NCI-H128 (cell line): ENCODE data around the gene SERPINA1.
"Not testable (repeated sequence)": the region's sequence is repeated elsewhere in the genome, so short reads cannot be mapped to it uniquely, and the experiment has no call there.

Source experiments
- DNase-seq: peaks from one replicate; lab custom pipeline; 2025; ENCODE audit not compliant: unreplicated experiment; lab: John Stamatoyannopoulos, UW

Gene SERPINA1

DNA sequence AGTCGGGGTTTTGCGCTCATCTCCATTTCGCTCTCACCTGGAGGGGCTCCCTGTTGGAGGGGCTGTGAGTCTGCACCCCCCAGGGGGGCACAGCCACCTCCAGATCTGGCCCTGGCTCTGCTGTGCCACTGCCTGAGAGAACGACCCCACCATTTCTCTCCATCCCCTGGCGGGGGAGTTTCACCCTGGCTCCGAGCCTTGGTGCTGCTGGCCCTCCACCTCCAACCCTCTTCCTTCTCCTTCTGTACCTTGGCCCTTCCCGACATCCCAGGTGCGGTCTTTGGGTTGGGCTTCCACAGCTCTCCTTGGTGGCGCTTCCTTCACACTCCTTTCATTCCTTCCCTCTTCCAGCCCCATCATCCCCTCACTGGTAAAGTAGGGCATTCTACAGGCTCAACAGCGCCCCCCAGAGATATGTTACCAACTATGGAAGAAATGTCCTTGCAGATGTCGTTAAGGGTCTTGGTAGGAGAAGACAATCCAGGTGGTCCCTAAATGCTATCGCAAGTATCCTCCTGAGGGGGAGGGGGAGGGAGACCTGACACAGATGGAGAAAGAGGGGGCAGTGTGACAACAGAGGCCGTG, 16.3 kb downstream of the SERPINA1 start:
- no peak for DNase-seq

DNA sequence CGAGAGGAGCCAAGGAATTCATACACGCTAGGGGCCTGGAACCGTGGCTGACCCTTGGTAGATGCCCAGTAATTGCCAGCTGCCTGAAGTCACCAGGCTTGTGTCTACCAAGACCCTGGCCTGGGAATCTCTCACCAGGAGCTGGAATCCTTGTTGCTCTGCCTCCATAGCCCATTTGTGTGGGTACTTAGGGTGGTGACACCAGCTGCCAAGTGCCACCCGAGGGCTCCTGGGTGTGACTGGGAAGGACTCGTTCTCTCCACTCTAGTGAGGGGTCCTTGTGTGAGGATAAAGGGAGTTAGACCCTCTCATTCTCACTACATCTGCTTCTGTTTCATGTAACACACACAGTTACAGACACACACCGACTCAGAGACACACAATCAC, 17.9 kb downstream of the SERPINA1 start:
- DNase-seq: no peak

DNA sequence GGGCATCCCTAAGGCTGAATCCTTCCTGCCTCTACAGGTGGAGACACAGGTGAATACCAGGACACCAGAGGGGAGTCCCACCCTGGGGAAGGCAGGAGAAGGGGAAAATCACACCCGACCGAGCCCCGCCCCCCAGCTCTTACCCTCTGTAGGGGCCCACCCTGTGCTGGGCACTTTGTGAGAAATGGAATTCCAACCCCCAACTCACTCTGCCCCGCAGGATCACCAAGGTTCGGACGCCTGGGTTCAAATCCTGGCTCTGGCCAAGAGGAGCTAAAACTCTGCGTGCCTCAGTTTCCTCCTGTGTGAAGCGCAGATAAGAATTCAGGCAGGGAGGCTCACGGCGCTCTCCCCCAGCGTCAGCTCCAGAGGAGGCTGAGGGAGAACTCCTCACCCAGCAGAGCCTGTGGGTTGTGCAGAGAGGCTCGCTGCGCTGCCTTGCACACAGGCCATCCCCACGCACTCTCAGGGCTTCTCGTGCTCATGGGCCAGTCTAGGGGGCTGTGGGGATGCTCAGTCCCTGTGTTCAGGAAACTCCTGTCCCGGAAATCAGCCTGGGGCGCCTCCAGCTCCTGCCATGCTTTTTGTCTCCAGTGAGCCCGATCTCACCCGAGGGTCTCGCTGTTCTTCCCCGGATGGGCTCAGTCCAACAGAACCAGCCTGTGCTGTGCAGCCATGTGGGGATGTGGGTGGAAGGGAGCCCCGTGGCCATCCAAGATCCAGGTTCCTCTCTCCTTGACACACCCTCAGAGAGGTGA, 18.5 kb downstream of the SERPINA1 start:
- DNase-seq: not testable (repeated sequence)

DNA sequence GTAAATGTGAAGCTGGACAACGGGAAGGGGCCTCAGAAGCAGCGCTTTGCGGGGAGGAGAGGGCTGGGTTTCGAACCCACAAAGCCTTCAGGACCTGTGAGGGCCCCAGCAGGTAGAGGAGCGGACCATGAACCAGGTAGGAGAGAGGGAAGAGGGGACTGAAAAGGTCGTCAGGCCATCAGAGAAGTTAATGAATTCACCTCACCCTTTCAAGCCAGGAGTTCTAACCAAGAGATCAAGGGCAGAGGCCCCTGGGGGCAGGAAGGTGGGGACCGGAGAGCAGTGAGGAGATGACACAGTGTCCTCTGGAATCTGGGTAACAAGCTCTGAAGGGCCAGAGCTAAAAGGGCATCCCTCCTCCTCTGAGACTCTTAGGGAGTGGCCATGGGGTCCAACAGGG, 19.4 kb downstream of the SERPINA1 start:
- no peak for DNase-seq

DNA sequence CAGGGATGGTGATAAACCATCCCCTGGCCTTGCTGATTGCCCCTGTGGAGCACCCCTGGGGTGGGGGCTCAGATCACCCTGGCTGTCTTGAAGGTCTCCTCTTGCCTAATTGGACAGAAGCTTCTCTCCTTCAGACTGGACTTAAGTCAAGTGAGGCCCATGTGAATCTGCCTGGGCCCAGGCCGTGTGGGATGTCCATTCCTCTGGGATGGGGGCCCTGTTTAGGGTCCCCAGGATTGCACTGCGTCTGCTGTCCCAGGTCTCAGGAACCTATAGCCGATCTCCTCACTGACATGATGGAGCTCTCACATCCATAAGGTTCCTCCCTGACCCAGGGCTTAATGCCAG, 20.2 kb downstream of the SERPINA1 start:
- no peak for DNase-seq

DNA sequence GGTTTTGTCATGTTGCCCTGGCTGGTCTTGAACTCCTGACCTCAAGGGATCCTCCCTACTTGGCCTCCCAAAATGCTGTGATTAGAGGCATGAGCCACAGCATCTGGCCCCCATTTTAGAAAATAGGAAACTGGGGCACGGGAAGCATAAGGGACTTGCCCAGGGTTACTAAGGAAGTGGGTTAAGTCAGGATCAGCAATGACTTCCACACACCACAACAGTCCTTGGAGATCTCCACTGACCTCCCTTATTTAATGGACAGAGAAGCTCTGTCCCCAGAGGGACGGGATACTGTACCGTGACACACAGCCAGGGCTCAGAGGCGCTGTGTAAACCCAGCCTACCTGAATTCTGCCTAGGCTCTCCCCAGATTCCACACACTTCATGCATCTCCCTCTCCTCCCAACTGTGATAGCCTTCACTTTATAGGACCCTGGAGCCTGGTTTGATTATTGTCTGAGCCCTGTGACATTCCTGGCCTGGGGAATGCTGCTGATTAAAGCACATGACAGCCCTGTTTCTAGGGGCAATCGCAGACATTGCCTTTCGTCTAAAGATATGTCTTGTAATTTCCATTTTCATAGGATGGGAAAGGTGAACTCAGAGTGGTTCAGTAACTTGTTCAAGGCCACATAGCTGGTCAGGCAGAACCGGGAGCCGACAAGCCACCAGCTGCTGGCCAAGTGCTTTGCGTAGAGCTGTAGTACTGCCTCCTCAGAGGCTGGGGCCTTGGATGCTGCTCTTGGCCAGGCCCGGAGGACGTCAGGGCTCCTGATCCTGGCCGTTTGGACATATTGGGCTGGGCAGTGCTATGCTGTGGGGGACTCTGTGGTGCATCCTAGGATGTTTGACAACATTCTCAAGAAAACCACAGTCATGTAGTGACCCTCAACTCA, 20.8 kb downstream of the SERPINA1 start:
- no peak for DNase-seq

DNA sequence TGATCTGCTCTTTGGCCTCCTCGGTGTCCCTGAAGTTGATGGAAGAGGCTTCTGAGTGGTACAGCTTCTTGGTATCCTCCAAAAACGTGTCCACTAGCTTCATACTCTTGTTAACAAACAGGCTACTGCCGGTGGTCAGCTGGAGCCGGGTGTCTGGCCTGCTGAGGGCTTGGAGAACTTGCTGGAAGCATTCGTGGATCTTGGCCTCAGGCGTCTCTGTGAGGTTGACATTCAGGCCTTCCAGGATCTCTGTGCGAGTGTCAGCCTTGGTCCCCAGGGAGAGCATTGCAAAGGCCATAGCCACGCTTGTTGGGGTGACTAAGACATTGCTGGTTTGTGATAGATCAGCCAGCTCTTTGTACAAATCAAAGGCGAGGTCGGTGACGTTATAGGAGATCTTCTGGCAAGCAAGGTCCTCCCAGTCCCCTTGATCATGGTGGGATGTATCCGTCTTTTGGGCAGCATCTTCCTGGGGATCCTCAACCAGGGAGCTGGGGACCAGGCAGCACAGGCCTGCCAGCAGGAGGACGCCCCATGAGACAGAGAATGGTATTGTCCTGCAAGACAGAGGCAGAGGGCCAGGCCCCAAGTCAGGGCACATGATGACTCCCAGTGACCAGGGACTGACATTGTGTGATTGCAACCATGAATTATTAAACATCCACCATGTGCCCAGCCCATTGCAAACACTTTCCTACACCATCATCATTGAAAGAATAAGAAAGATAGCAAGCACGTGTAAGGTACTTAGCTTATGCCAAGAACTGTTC, 22.1 kb downstream of the SERPINA1 start, which contains the start of gene SERPINA2:
SERPINA2 (minus strand) TSS at position 553 of the 770 bp plus-strand sequence.
- DNase-seq: no peak

DNA sequence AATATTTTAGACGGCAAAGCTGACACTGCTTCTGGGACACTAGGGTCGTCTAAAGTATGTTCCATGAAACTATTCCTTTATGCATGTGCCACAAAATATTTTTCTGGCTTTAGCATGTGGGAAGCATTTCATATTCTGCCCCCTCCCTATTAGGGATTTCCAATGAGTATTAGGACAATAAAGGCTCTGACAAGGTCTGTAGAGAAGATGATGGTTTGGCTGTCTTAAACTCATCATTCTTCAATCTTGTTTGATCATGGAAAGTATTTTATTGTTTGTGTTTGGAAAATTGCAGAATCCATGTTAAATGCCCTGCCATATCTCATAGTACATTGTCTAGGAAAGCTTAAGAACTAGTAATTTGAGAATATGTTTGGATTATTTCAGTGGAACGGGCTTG, 22.8 kb downstream of the SERPINA1 start:
- no peak for DNase-seq

DNA sequence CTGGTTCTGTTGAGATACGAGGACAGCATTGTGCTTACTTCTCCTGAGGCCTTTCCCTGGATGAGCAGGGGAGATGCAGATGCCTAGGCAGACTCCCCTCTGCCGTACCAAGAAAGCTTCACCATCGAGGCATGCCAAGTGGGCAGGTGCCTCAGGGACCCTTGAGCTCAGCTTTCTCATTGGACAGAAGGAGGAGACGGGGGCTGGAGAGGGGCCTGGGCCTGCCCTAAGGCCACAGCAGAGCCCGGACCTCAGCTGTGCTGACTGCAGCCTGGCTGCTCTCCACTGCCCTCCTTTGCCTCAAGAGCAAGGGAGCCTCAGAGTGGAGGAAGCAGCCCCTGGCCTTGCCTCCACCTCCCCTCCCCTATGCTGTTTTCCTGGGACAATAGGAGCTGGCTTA, 23.4 kb downstream of the SERPINA1 start:
- no peak for DNase-seq

DNA sequence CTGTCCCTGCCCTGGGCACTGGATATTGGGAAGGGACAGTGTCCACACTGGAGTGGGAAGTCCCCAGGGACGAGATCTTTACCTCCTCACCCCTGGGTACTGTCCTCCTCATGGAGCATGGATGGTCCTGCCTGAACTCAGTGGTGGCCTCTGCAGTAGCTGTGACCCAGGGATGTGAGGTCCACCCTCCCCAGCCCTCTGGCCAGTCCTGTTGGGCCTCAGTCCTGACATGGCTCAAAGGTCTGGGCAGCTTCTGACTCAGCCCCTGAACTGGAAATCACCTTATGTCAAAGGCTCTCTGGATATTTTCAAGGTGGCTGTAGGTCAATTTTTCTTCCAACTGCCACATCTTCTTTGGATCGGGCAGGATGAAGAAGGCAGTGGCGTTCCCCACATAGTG, 24.4 kb downstream of the SERPINA1 start:
- no peak for DNase-seq

DNA sequence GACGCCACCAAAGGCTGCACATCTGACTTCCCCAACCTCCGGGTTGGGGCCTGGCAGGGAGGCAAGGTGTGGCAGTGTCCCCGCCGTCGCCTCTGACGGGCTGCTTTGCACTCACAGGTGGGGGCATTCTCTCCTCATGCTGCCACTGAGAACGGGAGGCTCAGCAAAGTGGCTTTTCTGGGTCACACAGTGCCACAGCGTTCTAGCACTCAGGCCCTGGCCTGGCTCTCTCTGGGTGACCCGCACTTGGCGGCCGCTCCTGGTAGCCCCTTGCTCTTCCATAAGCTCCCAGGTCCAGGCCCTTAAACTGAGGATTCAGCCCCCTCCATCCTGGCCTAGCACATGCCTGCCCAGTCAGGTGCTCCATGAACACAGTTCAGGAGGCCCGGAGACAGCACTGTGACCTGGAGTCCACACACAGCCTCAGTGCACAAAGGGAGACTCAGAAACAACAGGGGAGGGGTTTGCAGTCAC, 25.2 kb downstream of the SERPINA1 start:
- no peak for DNase-seq

DNA sequence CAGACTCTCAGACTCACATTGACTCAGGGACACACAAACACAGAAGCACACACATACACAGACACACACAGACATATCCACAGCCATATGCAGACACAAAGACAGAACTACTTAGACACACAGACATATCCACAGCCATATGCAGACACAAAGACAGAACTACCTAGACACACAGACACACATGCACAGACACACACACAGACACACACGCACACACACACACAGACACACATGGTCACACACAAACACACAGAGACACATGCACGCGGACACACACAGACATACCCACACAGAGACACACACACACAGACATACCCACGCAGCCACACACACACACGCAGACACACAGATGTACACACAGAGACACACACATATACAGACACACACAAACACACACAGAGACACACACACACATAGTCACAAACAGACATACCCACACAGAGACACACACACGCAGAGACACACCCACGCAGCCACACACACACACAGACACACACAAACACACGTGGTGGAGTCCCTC, 25.7 kb downstream of the SERPINA1 start:
- no peak for DNase-seq

DNA sequence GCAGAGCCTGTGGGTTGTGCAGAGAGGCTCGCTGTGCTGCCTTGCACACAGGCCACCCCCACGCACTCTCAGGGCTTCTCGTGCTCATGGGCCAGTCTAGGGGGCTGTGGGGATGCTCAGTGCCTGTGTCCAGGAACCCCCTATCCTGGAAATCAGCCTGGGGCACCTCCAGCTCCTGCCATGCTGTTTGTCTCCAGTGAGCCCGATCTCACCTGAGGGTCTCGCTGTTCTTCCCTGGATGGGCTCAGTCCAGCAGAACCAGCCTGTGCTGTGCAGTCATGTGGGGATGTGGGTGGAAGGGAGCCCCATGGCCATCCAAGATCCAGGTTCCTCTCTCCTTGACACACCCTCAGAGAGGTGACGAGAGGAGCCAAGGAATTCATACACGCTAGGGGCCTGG, 26.7 kb downstream of the SERPINA1 start:
- no peak for DNase-seq

DNA sequence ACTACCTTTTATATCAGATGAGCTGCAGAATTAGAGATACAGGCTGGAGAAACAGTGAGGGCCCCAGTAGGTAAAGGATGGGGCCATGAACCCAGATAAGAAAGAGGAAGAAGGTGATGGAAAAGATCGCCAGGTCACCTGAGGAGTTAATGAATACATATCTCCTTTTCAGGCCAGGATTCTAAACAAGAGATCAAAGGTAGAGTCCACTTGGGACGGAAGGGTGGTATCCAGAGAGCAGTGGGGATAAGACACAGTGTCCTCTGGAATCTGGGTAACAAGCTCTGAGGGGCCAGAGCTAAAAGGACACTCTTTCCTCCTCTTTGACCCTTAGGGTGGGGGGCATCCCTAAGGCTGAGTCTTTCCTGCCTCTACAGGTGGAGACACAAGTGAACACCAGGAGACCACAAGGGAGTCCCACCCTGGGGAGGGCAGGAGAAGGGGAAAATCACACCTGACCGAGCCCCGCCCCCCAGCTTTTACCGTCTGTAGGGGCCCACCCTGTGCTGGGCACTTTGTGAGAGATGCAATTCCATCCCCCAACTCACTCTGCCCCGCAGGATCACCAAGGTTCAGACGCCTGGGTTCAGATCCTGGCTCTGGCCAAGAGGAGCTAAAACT, 27.3 kb downstream of the SERPINA1 start:
- no peak for DNase-seq

DNA sequence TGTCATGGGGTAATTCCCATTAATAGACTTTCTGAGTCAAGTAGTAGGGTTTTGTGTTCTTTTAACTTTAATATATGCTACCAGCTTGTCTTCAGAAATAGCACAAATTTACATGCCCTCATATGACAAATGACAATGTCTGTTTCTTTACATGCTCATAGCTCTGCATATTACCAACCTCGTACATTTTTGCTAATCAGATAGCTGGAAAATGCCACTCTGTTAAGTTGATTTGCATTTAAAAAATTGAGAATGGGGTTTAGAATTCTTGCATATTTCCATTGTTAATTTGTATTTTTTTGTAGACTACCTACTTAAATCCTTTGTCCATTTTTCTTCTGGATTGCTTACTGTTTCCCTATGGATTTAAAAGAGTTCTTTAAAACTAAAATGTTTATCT, 31.2 kb downstream of the SERPINA1 start:
- DNase-seq: no peak

DNA sequence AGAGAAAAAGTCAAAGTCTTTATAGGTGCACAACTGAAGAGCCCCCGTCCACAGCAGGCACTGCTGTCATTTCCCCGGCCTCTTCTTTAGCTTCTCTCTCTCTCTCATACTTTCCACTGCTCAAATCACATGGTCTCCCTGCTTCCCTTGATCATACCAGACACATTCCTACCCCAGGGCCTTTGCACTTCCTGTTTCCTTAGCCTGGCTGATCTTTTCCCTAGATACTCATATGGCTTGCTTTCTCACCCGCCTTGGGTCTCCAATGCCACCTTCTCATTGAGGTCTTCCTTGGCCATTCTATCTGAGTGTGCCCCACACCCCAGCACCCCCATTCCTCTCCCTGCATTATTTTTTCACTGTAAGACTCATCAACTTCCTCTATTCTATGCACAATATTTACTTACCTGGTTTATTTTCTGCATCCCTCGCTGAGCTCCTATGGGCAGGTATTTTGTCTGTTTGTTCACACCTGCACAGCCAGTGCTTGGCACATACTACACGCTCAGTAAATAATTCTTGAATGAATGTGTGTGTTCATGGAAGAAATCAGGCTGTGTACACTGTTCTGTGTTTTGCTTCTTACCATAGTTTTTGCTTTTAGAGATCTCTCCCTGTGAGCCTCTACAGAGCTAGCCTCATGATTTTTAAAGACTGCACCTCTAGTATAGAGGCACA, 31.9 kb downstream of the SERPINA1 start:
- no peak for DNase-seq

DNA sequence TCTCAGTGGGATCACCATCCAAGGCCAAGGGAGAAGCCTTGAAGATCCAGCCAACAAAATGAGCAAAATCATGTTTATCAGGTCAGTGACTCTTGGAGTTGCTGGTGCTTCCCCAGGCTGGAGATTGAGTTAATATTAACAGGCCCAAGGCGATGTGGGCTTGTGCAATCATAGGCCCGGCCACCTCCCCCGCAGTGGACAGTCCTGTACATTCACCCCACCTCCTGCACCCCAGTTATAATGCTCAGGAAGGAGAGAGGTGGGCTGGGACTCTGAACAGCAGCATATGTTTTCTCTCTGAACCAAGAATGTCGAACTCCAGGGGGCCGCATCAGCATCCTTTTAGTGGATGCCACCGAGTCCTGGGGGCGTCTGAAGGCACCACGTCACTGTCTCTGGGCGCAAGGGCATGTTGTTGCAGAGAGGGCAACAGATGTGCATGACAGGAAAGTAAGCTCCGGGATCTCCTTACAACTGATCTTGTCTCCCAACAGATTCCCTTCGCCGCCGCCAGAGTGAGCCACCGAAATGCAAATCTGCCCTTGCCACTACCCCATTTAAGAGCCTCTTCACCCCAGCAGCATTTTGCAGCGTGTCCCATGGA, 33.1 kb downstream of the SERPINA1 start:
- DNase-seq: no peak

DNA sequence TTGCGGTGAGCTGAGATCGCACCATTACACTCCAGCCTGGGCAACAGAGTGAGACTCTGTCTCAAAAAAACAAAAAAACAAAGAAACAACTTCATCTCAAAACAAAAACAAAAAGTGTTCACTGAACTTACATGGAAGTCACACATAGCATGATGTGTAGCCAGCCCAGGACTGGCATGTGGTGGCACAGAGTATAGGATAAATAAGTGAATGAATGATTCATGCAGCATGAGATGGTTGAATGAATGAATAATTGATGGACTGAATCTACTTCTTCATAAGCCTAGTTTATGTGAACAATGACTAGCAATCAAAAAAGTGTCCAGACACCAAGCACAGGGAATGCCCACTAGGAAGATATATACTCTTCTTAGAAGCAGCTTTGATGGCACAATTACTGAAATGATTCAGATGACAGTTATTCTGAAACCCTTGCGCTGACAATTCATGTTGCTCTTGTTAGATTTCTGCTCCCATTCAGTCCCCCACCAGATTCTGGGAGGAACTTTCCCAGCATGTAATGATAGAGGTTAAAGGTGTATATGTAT, 33.7 kb downstream of the SERPINA1 start:
- DNase-seq: no peak

DNA sequence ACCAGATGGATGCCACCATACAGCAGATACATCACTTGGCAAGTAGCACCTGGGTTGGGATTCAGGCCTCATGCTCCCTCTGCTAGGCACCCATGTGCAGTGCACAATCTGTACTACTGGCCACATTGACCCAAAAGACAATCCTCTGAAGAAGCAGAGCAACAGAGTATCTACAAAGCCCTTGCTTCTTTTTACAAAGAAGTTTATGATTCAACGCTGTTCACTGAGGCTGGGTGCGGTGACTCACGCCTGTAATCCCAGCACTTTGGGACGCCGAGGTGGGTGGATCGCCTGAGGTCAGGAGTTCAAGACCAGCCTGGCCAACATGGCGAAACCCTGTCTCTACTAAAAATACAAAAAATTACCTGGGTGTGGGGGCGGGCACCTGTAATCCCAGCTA, 34.2 kb downstream of the SERPINA1 start:
- DNase-seq: not testable (repeated sequence)
